T-helper 2 cell treated with Interferon-gamma antibody and Interleukin-4, amounts not matched to agents 5 μg/mL and 100 μg/mL, for 36 hours (primary cell): ENCODE measurements around the gene SH3RF3.

Experiments used
- DNase-seq: peaks from one replicate; pipeline ENCODE4 v3.0.0; 2021; ENCODE audit warnings: low spot score
- H3K27ac Mint-ChIP-seq: one replicate; pipeline ENCODE4 v1.8.0; 2021; ENCODE audit warnings: mild to moderate bottlenecking, mixed read lengths
- H3K27me3 Mint-ChIP-seq: one replicate; pipeline ENCODE4 v1.8.0; 2021; ENCODE audit warnings: low read depth, mixed read lengths
- H3K36me3 Mint-ChIP-seq: one replicate; pipeline ENCODE4 v1.8.0; 2021; ENCODE audit warnings: low read depth, mixed read lengths
- H3K4me1 Mint-ChIP-seq: one replicate; pipeline ENCODE4 v1.8.0; 2021; ENCODE audit warnings: low read depth, mixed read lengths
- H3K4me3 Mint-ChIP-seq: one replicate; pipeline ENCODE4 v1.8.0; 2022; ENCODE audit warnings: mild to moderate bottlenecking, moderate library complexity, mixed read lengths
- H3K9me3 Mint-ChIP-seq: one replicate; pipeline ENCODE4 v1.8.0; 2021; ENCODE audit warnings: mixed read lengths

The SH3RF3 gene

GRCh38 chr2:109418716-109419115 lies 289.7 kb downstream of the SH3RF3 start:
- Mint-ChIP-seq H3K27me3 (no peaks in the 10 kb centered on the region), H3K27ac (no peak overlapping the region), H3K4me1 (no peaks in the 10 kb centered on the region), H3K9me3 (no peaks in the 10 kb centered on the region), H3K36me3 (no peaks in the 10 kb centered on the region), H3K4me3 (no peak overlapping the region)
- DNase-seq = no peak

DNA sequence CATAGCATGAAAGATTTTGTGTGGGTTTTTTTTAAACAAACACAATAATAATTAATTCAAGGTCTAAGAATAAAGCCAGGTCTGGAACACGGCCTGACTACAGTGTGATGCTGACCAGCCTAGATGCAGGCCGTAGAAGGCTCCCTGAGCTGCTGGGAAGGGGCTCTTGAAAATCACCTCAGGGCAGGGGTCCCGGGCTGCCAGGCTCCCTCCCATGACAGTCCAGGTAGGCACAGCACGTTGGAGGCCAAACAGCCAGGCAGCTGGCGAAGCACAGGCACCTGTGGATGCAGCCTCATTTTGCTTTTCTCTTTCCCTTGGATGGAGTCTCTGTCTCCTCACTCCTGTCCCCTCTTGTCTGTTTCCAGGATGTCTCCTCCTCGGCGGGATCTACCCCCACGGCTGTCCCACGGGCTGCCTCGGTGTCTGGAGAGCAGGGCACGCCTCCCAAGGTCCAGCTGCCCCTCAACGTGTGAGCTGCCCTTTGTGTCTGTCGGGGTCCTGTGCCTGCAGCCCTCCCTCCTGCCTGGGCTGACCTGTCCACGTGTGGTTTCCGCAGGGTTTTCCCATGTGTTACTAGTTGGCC lies 290.3 kb downstream of the SH3RF3 start:
- H3K9me3 Mint-ChIP-seq = no peaks in the 10 kb centered on the region
- no peak overlapping the region for H3K4me3 Mint-ChIP-seq
- DNase-seq = no peak
- H3K27ac Mint-ChIP-seq = no peak overlapping the region
- H3K4me1 Mint-ChIP-seq = no peaks in the 10 kb centered on the region
- no peaks in the 10 kb centered on the region for H3K36me3 Mint-ChIP-seq
- H3K27me3 Mint-ChIP-seq = no peaks in the 10 kb centered on the region

- no peaks in the 10 kb centered on the region for H3K4me1 Mint-ChIP-seq
- H3K4me3 Mint-ChIP-seq = no peak overlapping the region
- H3K9me3 Mint-ChIP-seq = no peaks in the 10 kb centered on the region
- H3K27ac Mint-ChIP-seq = no peak overlapping the region
- H3K36me3 Mint-ChIP-seq = no peaks in the 10 kb centered on the region
- no peak for DNase-seq
- H3K27me3 Mint-ChIP-seq = no peaks in the 10 kb centered on the region
Observed at GRCh38 chr2:109419960-109420370, 291.0 kb downstream of the SH3RF3 start.

DNA sequence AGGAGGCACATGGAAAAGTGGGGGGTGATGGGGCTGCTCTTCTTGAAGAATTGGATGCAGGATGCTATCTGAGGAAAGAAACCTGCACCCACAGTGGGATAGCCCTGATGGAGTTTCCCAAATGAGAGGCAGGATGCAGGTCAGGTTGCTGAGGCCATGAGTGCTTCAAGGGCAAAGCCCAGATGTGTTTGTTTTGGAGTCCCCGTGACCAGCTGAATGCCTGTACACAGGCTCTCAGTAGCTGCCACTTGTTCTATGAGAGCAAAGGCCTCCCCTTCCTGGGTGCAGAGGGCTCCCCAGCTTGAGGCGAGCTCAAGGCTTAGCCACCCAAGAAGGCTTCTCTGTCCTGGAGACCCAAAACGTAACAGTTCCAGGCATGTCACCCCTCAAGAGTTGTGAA lies 292.1 kb downstream of the SH3RF3 start:
- no peaks in the 10 kb centered on the region for H3K4me1 Mint-ChIP-seq
- no peak for DNase-seq
- H3K27me3 Mint-ChIP-seq = no peaks in the 10 kb centered on the region
- no peaks in the 10 kb centered on the region for H3K9me3 Mint-ChIP-seq
- H3K36me3 Mint-ChIP-seq = no peaks in the 10 kb centered on the region
- H3K4me3 Mint-ChIP-seq = no peak overlapping the region
- H3K27ac Mint-ChIP-seq = no peak overlapping the region

DNA sequence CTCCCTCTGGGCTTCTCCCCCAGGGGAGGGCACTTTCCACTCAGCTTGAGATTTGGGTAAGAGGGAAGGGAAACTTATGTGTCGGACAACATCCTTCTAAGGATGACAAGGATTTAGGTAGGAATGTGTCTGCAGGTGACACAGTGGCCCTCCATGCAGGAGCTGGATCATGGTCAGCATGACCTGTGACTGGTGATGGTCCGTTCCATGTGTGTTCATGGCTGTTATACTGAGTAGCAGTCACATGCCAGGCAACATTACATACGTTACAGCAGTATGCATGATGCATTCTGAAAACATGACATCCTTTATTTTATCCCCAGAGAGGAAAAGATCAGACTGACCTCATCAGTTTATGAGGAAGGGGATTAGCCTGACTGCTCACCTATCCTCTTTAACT lies 292.6 kb downstream of the SH3RF3 start:
- Mint-ChIP-seq H3K9me3 (no peaks in the 10 kb centered on the region), H3K27me3 (no peaks in the 10 kb centered on the region)
- DNase-seq = no peak

GRCh38 chr2:109422071-109422757 lies 293.2 kb downstream of the SH3RF3 start:
- DNase-seq = no peak
- Mint-ChIP-seq H3K27ac (no peak overlapping the region), H3K4me1 (no peaks in the 10 kb centered on the region), H3K36me3 (no peaks in the 10 kb centered on the region), H3K27me3 (no peaks in the 10 kb centered on the region), H3K4me3 (no peak overlapping the region), H3K9me3 (no peaks in the 10 kb centered on the region)

More for the DNA sequence above, 292.6 kb downstream of the SH3RF3 start:
- Mint-ChIP-seq H3K4me3 (no peak overlapping the region), H3K36me3 (no peaks in the 10 kb centered on the region), H3K4me1 (no peaks in the 10 kb centered on the region), H3K27ac (no peak overlapping the region)

DNA sequence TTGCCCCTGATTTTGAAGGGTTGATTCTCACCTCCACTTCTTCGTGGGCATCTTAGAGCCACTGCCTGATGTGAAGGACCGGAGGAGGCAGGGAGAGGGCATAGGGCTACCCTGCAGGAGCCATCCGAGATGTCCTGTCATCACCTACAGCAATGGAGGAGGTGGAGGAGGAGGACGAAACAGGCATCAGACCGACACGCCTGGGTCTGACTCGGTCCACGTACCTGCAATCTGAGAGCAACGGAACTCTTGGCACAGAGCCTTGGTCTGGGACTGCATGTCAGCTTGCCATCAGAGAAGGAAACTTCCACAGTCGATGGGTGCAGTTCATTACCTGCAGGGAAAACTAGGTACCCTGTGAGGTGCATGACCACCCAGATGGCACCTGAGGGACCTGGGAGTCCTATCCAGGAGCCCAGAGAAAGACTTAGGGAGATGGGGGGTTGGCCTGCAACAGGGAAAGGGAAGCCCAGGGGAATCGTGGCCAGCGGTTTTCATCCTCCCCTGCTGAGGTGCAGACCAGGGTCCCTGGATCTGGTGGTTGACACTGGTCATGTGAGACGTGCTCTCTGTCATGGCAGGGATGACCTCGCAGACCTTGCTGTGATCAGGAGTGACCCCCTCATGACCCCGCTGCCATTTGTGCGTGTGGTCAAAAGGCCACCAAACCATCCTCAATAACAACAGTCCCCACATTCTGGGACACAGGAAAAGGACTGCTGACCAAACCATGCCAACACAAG lies 293.9 kb downstream of the SH3RF3 start:
- Mint-ChIP-seq H3K4me3 (no peak overlapping the region), H3K27me3 (no peaks in the 10 kb centered on the region), H3K27ac (no peak overlapping the region), H3K4me1 (no peaks in the 10 kb centered on the region), H3K36me3 (no peaks in the 10 kb centered on the region), H3K9me3 (no peaks in the 10 kb centered on the region)
- DNase-seq = no peak

- Mint-ChIP-seq H3K27me3 (no peaks in the 10 kb centered on the region), H3K36me3 (no peaks in the 10 kb centered on the region), H3K4me3 (no peak overlapping the region), H3K4me1 (no peaks in the 10 kb centered on the region), H3K9me3 (no peaks in the 10 kb centered on the region), H3K27ac (no peak overlapping the region)
- DNase-seq = no peak
Observed at GRCh38 chr2:109423556-109424359, 294.8 kb downstream of the SH3RF3 start.

DNA sequence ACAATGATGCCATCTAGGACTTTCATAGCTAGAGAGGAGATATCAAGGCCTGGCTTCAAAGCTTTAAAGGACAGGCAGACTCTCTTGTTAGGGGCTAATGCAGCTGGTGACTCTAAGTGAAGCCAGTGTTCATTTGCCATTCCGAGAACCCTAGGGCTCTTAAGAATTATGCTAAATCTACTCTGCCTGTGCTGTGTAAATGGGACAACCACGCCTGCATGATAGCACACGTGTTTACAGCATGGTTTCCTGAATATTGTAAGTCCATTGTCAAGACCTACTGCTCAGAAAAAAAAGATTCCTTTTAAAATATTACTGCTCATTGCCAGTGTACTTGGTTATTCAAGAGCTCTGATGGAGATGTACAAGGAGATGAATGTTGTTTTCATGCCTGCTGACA lies 296.4 kb downstream of the SH3RF3 start:
- no peak for DNase-seq
- H3K27me3 Mint-ChIP-seq = no peaks in the 10 kb centered on the region
- H3K9me3 Mint-ChIP-seq = no peaks in the 10 kb centered on the region
- no peaks in the 10 kb centered on the region for H3K4me1 Mint-ChIP-seq
- no peak overlapping the region for H3K4me3 Mint-ChIP-seq
- no peak overlapping the region for H3K27ac Mint-ChIP-seq
- H3K36me3 Mint-ChIP-seq = no peaks in the 10 kb centered on the region

GRCh38 chr2:109427661-109428091 lies 298.7 kb downstream of the SH3RF3 start:
- Mint-ChIP-seq H3K27me3 (no peaks in the 10 kb centered on the region), H3K4me1 (no peaks in the 10 kb centered on the region), H3K36me3 (no peaks in the 10 kb centered on the region), H3K9me3 (no peaks in the 10 kb centered on the region), H3K27ac (no peak overlapping the region), H3K4me3 (no peak overlapping the region)
- DNase-seq = no peak

GRCh38 chr2:109428281-109428680 lies 299.3 kb downstream of the SH3RF3 start:
- no peak for DNase-seq
- no peaks in the 10 kb centered on the region for H3K36me3 Mint-ChIP-seq
- H3K27ac Mint-ChIP-seq = no peak overlapping the region
- no peak overlapping the region for H3K4me3 Mint-ChIP-seq
- H3K9me3 Mint-ChIP-seq = no peaks in the 10 kb centered on the region
- no peaks in the 10 kb centered on the region for H3K27me3 Mint-ChIP-seq
- no peaks in the 10 kb centered on the region for H3K4me1 Mint-ChIP-seq

GRCh38 chr2:109428841-109429566 lies 300.0 kb downstream of the SH3RF3 start:
- no peak for DNase-seq
- no peak overlapping the region for H3K27ac Mint-ChIP-seq

DNA sequence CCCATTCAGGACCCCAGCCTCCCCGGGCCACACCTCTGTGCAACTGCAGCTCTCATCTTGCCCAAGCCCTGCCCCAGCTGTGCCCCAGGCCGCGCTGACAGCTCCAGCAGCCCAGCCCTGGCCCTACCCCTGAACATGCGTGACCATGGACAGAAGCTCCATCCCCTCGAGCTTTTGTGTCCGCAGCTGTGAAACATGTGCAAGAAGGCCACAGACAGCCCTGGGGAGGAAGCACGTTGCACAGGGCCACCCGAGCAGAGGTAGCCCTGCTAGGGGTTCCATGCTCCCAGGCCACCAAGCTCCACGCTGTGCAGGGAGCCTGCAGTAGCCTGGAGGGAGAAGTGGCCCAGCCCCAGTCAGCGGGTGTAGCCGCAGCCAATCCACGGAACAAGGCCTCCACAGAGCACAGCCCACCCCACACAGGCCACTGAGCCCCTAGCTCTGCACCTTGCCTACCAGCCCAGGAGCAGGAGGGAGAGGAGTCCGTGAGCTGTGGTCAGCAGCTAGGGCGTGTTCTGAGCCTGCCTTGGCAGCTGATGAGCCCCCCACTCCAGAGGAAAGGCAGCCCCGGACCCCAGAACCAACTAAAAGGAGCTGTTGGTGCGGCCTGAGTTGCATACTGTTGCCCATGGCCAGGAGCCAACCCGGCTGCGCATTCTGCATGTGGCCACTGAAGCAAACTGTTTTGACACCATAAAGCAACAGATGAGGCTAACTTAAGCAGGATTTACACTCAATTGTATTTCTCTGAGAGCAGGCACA lies 300.7 kb downstream of the SH3RF3 start:
- no peaks in the 10 kb centered on the region for H3K9me3 Mint-ChIP-seq
- H3K27me3 Mint-ChIP-seq = no peaks in the 10 kb centered on the region
- DNase-seq = no peak
- no peak overlapping the region for H3K4me3 Mint-ChIP-seq
- H3K4me1 Mint-ChIP-seq = no peaks in the 10 kb centered on the region
- H3K36me3 Mint-ChIP-seq = no peaks in the 10 kb centered on the region
- no peak overlapping the region for H3K27ac Mint-ChIP-seq

More at GRCh38 chr2:109428841-109429566, 300.0 kb downstream of the SH3RF3 start:
- no peaks in the 10 kb centered on the region for H3K27me3 Mint-ChIP-seq
- no peaks in the 10 kb centered on the region for H3K9me3 Mint-ChIP-seq
- no peaks in the 10 kb centered on the region for H3K36me3 Mint-ChIP-seq
- no peak overlapping the region for H3K4me3 Mint-ChIP-seq
- no peaks in the 10 kb centered on the region for H3K4me1 Mint-ChIP-seq
